HepG2 (cell line): ENCODE results near the gene GORASP2. TPM values are rescaled to one million over a fixed set of nuclear protein-coding genes. Genes with fewer than 3 reads are reported as not detected.

Experiments
- AGO1 ChIP-seq: fragments of 200-400 bp; formaldehyde crosslinking; IDR thresholded peaks from 2 replicates; pipeline ENCODE4 v1.6.1; 2017; ENCODE audit warnings: mild to moderate bottlenecking, low read depth, low read length, moderate library complexity; ENCODE audit not compliant: poor library complexity, severe bottlenecking
- ATF7 ChIP-seq, 2 experiments: fragments of 450-650 bp in 1 of 2; sonication (generic) in 1 of 2; formaldehyde crosslinking in 1 of 2; IDR thresholded peaks; 2 replicates each; pipeline versions ENCODE4 v1.4.0 to v1.6.1; 2016 to 2020; ENCODE audit warnings: antibody characterized with exemption in 1 of 2, mild to moderate bottlenecking in 1 of 2, missing genetic modification reagents in 1 of 2
- ATF7-NPFF ChIP-seq: sonication (generic); formaldehyde crosslinking; IDR thresholded peaks from 2 replicates; pipeline ENCODE4 v1.8.1; 2023; ENCODE audit warnings: mild to moderate bottlenecking, low read depth, missing genetic modification reagents, moderate library complexity
- CC2D1A ChIP-seq: sonication (generic); formaldehyde crosslinking; IDR thresholded peaks from 2 replicates; pipeline ENCODE4 v1.8.1; 2023; ENCODE audit warnings: mild to moderate bottlenecking, missing genetic modification reagents
- ERF ChIP-seq: IDR thresholded peaks from 2 replicates; pipeline ENCODE4 v1.6.1; 2018; ENCODE audit warnings: missing biosample characterization, missing genetic modification reagents
- EZH2 ChIP-seq: conservative IDR thresholded peaks from 2 replicates; pipeline ENCODE4 v1.6.1; 2012; ENCODE audit warnings: mild to moderate bottlenecking, low read depth, low read length, moderate library complexity
- HMGXB4 ChIP-seq, 2 experiments: sonication (generic) in 1 of 2; formaldehyde crosslinking in 1 of 2; IDR thresholded peaks; 2 replicates each; pipeline versions ENCODE4 v1.4.0 to v1.6.1; 2018 to 2020; ENCODE audit warnings: missing genetic modification reagents in 2 of 2, borderline replicate concordance in 1 of 2, low read depth in 1 of 2, mild to moderate bottlenecking in 1 of 2, missing biosample characterization in 1 of 2
- MLX ChIP-seq: IDR thresholded peaks from 2 replicates; pipeline ENCODE4 v1.6.1; 2016
- NR2C2 ChIP-seq: sonication (generic); formaldehyde crosslinking; IDR thresholded peaks from 2 replicates; pipeline ENCODE4 v1.4.0; 2020; ENCODE audit warnings: missing genetic modification reagents, mild to moderate bottlenecking, moderate library complexity, borderline replicate concordance
- PATZ1 ChIP-seq: sonication (generic); formaldehyde crosslinking; IDR thresholded peaks from 2 replicates; pipeline ENCODE4 v1.4.0; 2020; ENCODE audit warnings: missing genetic modification reagents
- PHF5A ChIP-seq: IDR thresholded peaks from one replicate; pipeline ENCODE4 v1.6.1; 2018; ENCODE audit warnings: low read depth, missing genetic modification reagents; ENCODE audit not compliant: unreplicated experiment
- SIX1 ChIP-seq: sonication (generic); formaldehyde crosslinking; IDR thresholded peaks from 2 replicates; pipeline ENCODE4 v1.4.0; 2020; ENCODE audit warnings: missing genetic modification reagents, borderline replicate concordance
- SP1 ChIP-seq, 2 experiments: fragments of 450-650 bp in 1 of 2; sonication (generic) in 1 of 2; formaldehyde crosslinking in 1 of 2; IDR thresholded peaks; 2 replicates each; pipeline versions ENCODE4 v1.4.0 to v1.6.1; 2016 to 2020; ENCODE audit warnings: missing genetic modification reagents in 1 of 2
- ZFP62 ChIP-seq: sonication (generic); formaldehyde crosslinking; IDR thresholded peaks from 2 replicates; pipeline ENCODE4 v1.4.0; 2020; ENCODE audit warnings: missing genetic modification reagents
- ZFX ChIP-seq: sonication (generic); formaldehyde crosslinking; IDR thresholded peaks from 2 replicates; pipeline ENCODE4 v1.4.0; 2020; ENCODE audit warnings: mild to moderate bottlenecking, low read depth, missing genetic modification reagents, moderate library complexity
- ZNF3 ChIP-seq: IDR thresholded peaks from 2 replicates; pipeline ENCODE4 v1.7.0; 2017; ENCODE audit warnings: inconsistent platforms
- ZNF333 ChIP-seq: sonication (generic); formaldehyde crosslinking; IDR thresholded peaks from 2 replicates; pipeline ENCODE4 v1.4.0; 2020; ENCODE audit warnings: mild to moderate bottlenecking, missing genetic modification reagents, borderline replicate concordance
- ZNF335 ChIP-seq: sonication (generic); formaldehyde crosslinking; IDR thresholded peaks from 2 replicates; pipeline ENCODE4 v1.4.0; 2020; ENCODE audit warnings: missing genetic modification reagents
- ZNF460 ChIP-seq: sonication (generic); formaldehyde crosslinking; IDR thresholded peaks from 2 replicates; pipeline ENCODE4 v1.5.1; 2020; ENCODE audit warnings: missing genetic modification reagents, mild to moderate bottlenecking, borderline replicate concordance
- ZNF512 ChIP-seq: sonication (generic); formaldehyde crosslinking; IDR thresholded peaks from 2 replicates; pipeline ENCODE4 v1.4.0; 2020; ENCODE audit warnings: mild to moderate bottlenecking, missing genetic modification reagents
- ZNF543 ChIP-seq: sonication (generic); formaldehyde crosslinking; IDR thresholded peaks from 2 replicates; pipeline ENCODE4 v1.4.0; 2020; ENCODE audit warnings: mild to moderate bottlenecking, missing genetic modification reagents
- ZNF598 ChIP-seq: sonication (generic); formaldehyde crosslinking; IDR thresholded peaks from 2 replicates; pipeline ENCODE4 v1.5.1; 2020; ENCODE audit warnings: mild to moderate bottlenecking, missing genetic modification reagents, borderline replicate concordance
- ZNF670 ChIP-seq: sonication (generic); formaldehyde crosslinking; IDR thresholded peaks from 2 replicates; pipeline ENCODE4 v1.8.0; 2022; ENCODE audit warnings: mild to moderate bottlenecking, missing genetic modification reagents, borderline replicate concordance
- polyA plus RNA-seq, 8 experiments: library from polyadenylated mRNA; depleted of rRNA in 3 of 8; stranded (reverse) in 7 of 8; unstranded in 1 of 8; fragments of >200 nt; fragmentation: Illumina TruSeq in 4 of 8; extraction: Trizol in 4 of 8; gene quantifications; 2 replicates each; pipeline versions ENCODE4 v1.2.1 to v1.2.3, GENCODE V29; 2011 to 2016; ENCODE audit warnings: low read depth in 4 of 8, missing spikeins in 1 of 8, mixed read lengths in 1 of 8; ENCODE audit not compliant: insufficient read depth in 1 of 8
- total RNA-seq, 5 experiments: library from RNA; depleted of rRNA; stranded (reverse); fragments of >200 nt; fragmentation: Illumina TruSeq; extraction: Trizol; gene quantifications; 2 replicates each; pipeline ENCODE4 v1.2.3, GENCODE V29; 2016; ENCODE audit warnings: low read depth in 1 of 5

GORASP2 gene
- total and polyA plus RNA-seq, 2 of the 13 experiments (the other 11 are each of a cell fraction or from before 2014, with no cell fraction given) = 103 to 239 TPM

- TF ChIP-seq SP1 (IDR thresholded peaks at IDR 0.05) (no peak), SP1 (CRISPR knock-in tag; IDR thresholded peaks at IDR 0.05) (peak; percentile 53), PATZ1 (CRISPR knock-in tag) (no peak; the same call in 1 of the 2 replicates), ATF7 (IDR thresholded peaks at IDR 0.05) (no peak), ATF7 (CRISPR knock-in tag; IDR thresholded peaks at IDR 0.05) (no peak), ZFX (no peak), HMGXB4 (CRISPR knock-in tag; IDR thresholded peaks at IDR 0.05; ENCODE audit: borderline replicate concordance in 1 of 2, low read depth in 1 of 2) (peak in 1 of 2 experiments; percentile 59; a peak in 2 of 4 replicates), ZNF543 (CRISPR knock-in tag) (no peak), ZNF512 (peak; percentile 82; the same call in 1 of the 2 replicates), CC2D1A (CRISPR knock-in tag) (no peak), SIX1 (CRISPR knock-in tag) (no peak), ZNF333 (CRISPR knock-in tag) (no peak), ATF7-NPFF (CRISPR knock-in tag) (no peak), AGO1 (no peak), ZNF335 (CRISPR knock-in tag) (peak; percentile 18; the same call in 1 of the 2 replicates), ZNF3 (CRISPR knock-in tag) (no peak), ZNF598 (CRISPR knock-in tag) (no peak), ERF (CRISPR knock-in tag) (no peak), PHF5A (CRISPR knock-in tag) (peak; percentile 13), MLX (CRISPR knock-in tag) (no peak), ZNF460 (CRISPR knock-in tag) (no peak), NR2C2 (CRISPR knock-in tag) (0 out of 2 replicates have a peak, but pooled peaks have one; percentile 14), ZFP62 (CRISPR knock-in tag) (no peak), ZNF670 (CRISPR knock-in tag) (no peak), EZH2 (no peak)
Observed at GRCh38 chr2:170930131-170930990, 1.3 kb downstream of the GORASP2 start (continued).
